Stimulated activated effector memory CD8-positive, alpha-beta T cell treated with anti-CD3 and anti-CD28 coated beads, Interleukin-12 subunit alpha, Interleukin-12 subunit beta, amount 100 ng/mL, for 72 hours (primary cell): Measurements from ENCODE around the gene UCN2.
A peak's percentile ranks its signal among the peaks of the same experiment; 100 is the strongest.

Experiments used
- ATAC-seq: fragments of 150-1000 bp; cut with Tn5 transposase; 2 replicates; pipeline ENCODE4 v1.10.0; 2021
- DNase-seq, 2 donors: peaks; one replicate each; pipeline ENCODE4 v3.0.0; 2021 to 2022; ENCODE audit warnings: low spot score in 2 of 2
- H3K27ac Mint-ChIP-seq: one replicate; pipeline ENCODE4 v1.8.0; 2022; ENCODE audit warnings: mild to moderate bottlenecking, mixed read lengths
- H3K36me3 Mint-ChIP-seq: one replicate; pipeline ENCODE4 v1.8.0; 2022; ENCODE audit warnings: mild to moderate bottlenecking, mixed read lengths
- H3K4me1 Mint-ChIP-seq: one replicate; pipeline ENCODE4 v1.8.0; 2022; ENCODE audit warnings: mixed read lengths
- H3K4me3 Mint-ChIP-seq: one replicate; pipeline ENCODE4 v1.8.0; 2022; ENCODE audit warnings: mild to moderate bottlenecking, mixed read lengths
- H3K9me3 Mint-ChIP-seq: one replicate; pipeline ENCODE4 v1.8.0; 2022; ENCODE audit warnings: mixed read lengths

UCN2 gene

GRCh38 chr3:48571938-48572337 lies 8.4 kb upstream of the UCN2 start:
- Mint-ChIP-seq H3K4me1 (peaks cover 11% of the 10 kb centered on the region), H3K36me3 (no peaks in the 10 kb centered on the region), H3K27ac (peak overlapping the region; percentile 76), H3K9me3 (no peaks in the 10 kb centered on the region), H3K4me3 (no peak overlapping the region)
- no peak for DNase-seq
- ATAC-seq: no peak

- Mint-ChIP-seq H3K4me3 (no peak overlapping the region), H3K27ac (peak overlapping the region; percentile 87), H3K36me3 (no peaks in the 10 kb centered on the region), H3K4me1 (peaks cover 31% of the 10 kb centered on the region), H3K9me3 (no peaks in the 10 kb centered on the region)
- ATAC-seq (no peak), DNase-seq (no peak)
These were observed 6.3 kb upstream of the UCN2 start for GRCh38 chr3:48569808-48570450.

- ATAC-seq (no peak), DNase-seq (no peak)
- Mint-ChIP-seq H3K4me3 (no peak overlapping the region), H3K27ac (peak overlapping the region; percentile 87), H3K36me3 (no peaks in the 10 kb centered on the region), H3K9me3 (no peaks in the 10 kb centered on the region), H3K4me1 (peaks cover 36% of the 10 kb centered on the region)
These were observed 5.8 kb upstream of the UCN2 start for GRCh38 chr3:48569400-48569799.

- ATAC-seq (no peak), DNase-seq (no peak)
- no peaks in the 10 kb centered on the region for H3K9me3 Mint-ChIP-seq
- H3K4me1 Mint-ChIP-seq: peaks cover 45% of the 10 kb centered on the region
- H3K27ac Mint-ChIP-seq: peak overlapping the region; percentile 87
- H3K36me3 Mint-ChIP-seq: no peaks in the 10 kb centered on the region
- no peak overlapping the region for H3K4me3 Mint-ChIP-seq
These were observed 4.9 kb upstream of the UCN2 start for GRCh38 chr3:48568476-48568875.

- DNase-seq (no peak), ATAC-seq (no peak)
- peaks cover 55% of the 10 kb centered on the region for H3K4me1 Mint-ChIP-seq
- H3K4me3 Mint-ChIP-seq: no peak overlapping the region
- H3K9me3 Mint-ChIP-seq: no peaks in the 10 kb centered on the region
- peak overlapping the region; percentile 82 for H3K27ac Mint-ChIP-seq
- no peaks in the 10 kb centered on the region for H3K36me3 Mint-ChIP-seq
These were observed 3.9 kb upstream of the UCN2 start for GRCh38 chr3:48567500-48567899.

GRCh38 chr3:48567090-48567489 lies 3.5 kb upstream of the UCN2 start:
- ATAC-seq: no peak
- H3K9me3 Mint-ChIP-seq: no peaks in the 10 kb centered on the region
- no peaks in the 10 kb centered on the region for H3K36me3 Mint-ChIP-seq
- H3K27ac Mint-ChIP-seq: peak overlapping the region; percentile 82
- no peak overlapping the region for H3K4me3 Mint-ChIP-seq
- peaks cover 55% of the 10 kb centered on the region for H3K4me1 Mint-ChIP-seq
- no peak for DNase-seq

GRCh38 chr3:48566401-48566760 lies 2.8 kb upstream of the UCN2 start:
- Mint-ChIP-seq H3K4me1 (peaks cover 58% of the 10 kb centered on the region), H3K4me3 (peak overlapping the region; percentile 37), H3K27ac (peak overlapping the region; percentile 82), H3K36me3 (no peaks in the 10 kb centered on the region), H3K9me3 (no peaks in the 10 kb centered on the region)
- ATAC-seq (no peak), DNase-seq (no peak)

GRCh38 chr3:48565591-48566400 lies 2.2 kb upstream of the UCN2 start:
- peak; percentile 63 for ATAC-seq
- no peaks in the 10 kb centered on the region for H3K36me3 Mint-ChIP-seq
- DNase-seq: no peak

GRCh38 chr3:48565186-48565585 lies 1.6 kb upstream of the UCN2 start:
- H3K9me3 Mint-ChIP-seq: no peaks in the 10 kb centered on the region
- H3K27ac Mint-ChIP-seq: peak overlapping the region; percentile 82
- ATAC-seq: no peak
- no peak for DNase-seq
- peak overlapping the region; percentile 37 for H3K4me3 Mint-ChIP-seq
- H3K36me3 Mint-ChIP-seq: no peaks in the 10 kb centered on the region
- peaks cover 66% of the 10 kb centered on the region for H3K4me1 Mint-ChIP-seq

More at GRCh38 chr3:48565591-48566400, 2.2 kb upstream of the UCN2 start:
- Mint-ChIP-seq H3K4me1 (peaks cover 64% of the 10 kb centered on the region), H3K4me3 (peak overlapping the region; percentile 37), H3K27ac (peak overlapping the region; percentile 82), H3K9me3 (no peaks in the 10 kb centered on the region)

GRCh38 chr3:48564667-48565066 lies 1.1 kb upstream of the UCN2 start:
- Mint-ChIP-seq H3K4me3 (peak overlapping the region; percentile 67), H3K36me3 (no peaks in the 10 kb centered on the region), H3K27ac (peak overlapping the region; percentile 82), H3K4me1 (peaks cover 71% of the 10 kb centered on the region), H3K9me3 (no peaks in the 10 kb centered on the region)
- DNase-seq (no peak), ATAC-seq (no peak)

- Mint-ChIP-seq H3K4me3 (peak overlapping the region; percentile 67), H3K36me3 (no peaks in the 10 kb centered on the region), H3K9me3 (no peaks in the 10 kb centered on the region), H3K4me1 (peaks cover 77% of the 10 kb centered on the region), H3K27ac (peak overlapping the region; percentile 82)
- ATAC-seq (peak; percentile 82), DNase-seq (peak; percentile 56 to 74)
These were observed 441 bp upstream of the UCN2 start for GRCh38 chr3:48564022-48564421.

GRCh38 chr3:48562367-48563095 lies 1.1 kb downstream of the UCN2 start:
- Mint-ChIP-seq H3K36me3 (peaks cover 11% of the 10 kb centered on the region), H3K4me3 (peak overlapping the region; percentile 67), H3K4me1 (peaks cover 84% of the 10 kb centered on the region), H3K9me3 (no peaks in the 10 kb centered on the region), H3K27ac (peak overlapping the region; percentile 82)
- DNase-seq: no peak
- no peak for ATAC-seq

GRCh38 chr3:48561045-48561736 lies 2.4 kb downstream of the UCN2 start:
- Mint-ChIP-seq H3K9me3 (no peaks in the 10 kb centered on the region), H3K36me3 (peaks cover 24% of the 10 kb centered on the region), H3K4me3 (peak overlapping the region; percentile 50), H3K4me1 (peaks cover 79% of the 10 kb centered on the region), H3K27ac (peak overlapping the region; percentile 75)
- ATAC-seq (no peak), DNase-seq (no peak)

- Mint-ChIP-seq H3K4me1 (peaks cover 79% of the 10 kb centered on the region), H3K36me3 (peaks cover 29% of the 10 kb centered on the region), H3K27ac (peak overlapping the region; percentile 87), H3K9me3 (no peaks in the 10 kb centered on the region), H3K4me3 (peak overlapping the region; percentile 50)
- DNase-seq (no peak), ATAC-seq (no peak)
These were observed 2.9 kb downstream of the UCN2 start for GRCh38 chr3:48560648-48561018.

GRCh38 chr3:48558493-48559134 lies 5.0 kb downstream of the UCN2 start:
- peak overlapping the region; percentile 79 for H3K4me3 Mint-ChIP-seq

More at GRCh38 chr3:48558493-48559134, 5.0 kb downstream of the UCN2 start:
- peaks cover 49% of the 10 kb centered on the region for H3K36me3 Mint-ChIP-seq
- peak overlapping the region; percentile 87 for H3K27ac Mint-ChIP-seq
- ATAC-seq: no peak
- H3K9me3 Mint-ChIP-seq: no peaks in the 10 kb centered on the region
- peaks cover 77% of the 10 kb centered on the region for H3K4me1 Mint-ChIP-seq
- DNase-seq: no peak
